HG02642 (cell line): ENCODE results near the gene AUH.
A peak's percentile ranks its signal among the peaks of the same experiment; 100 is the strongest.
"Not testable (repeated sequence)": the region's sequence is repeated elsewhere in the genome, so short reads cannot be mapped to it uniquely, and the experiment has no call there.

Source experiments
- ATAC-seq: cut with Tn5 transposase; IDR thresholded peaks from one replicate; pipeline ENCODE4 v1.9.1; 2021; ENCODE audit warnings: mild to moderate bottlenecking; ENCODE audit not compliant: unreplicated experiment, poor library complexity

AUH gene

GRCh38 chr9:91382298-91382697, 20.6 kb upstream of the AUH start:
- ATAC-seq: no peak

GRCh38 chr9:91379426-91379825, 17.7 kb upstream of the AUH start:
- ATAC-seq: no peak

GRCh38 chr9:91378695-91379127, 17.0 kb upstream of the AUH start:
- ATAC-seq: no peak

GRCh38 chr9:91378054-91378453, 16.3 kb upstream of the AUH start:
- not testable (repeated sequence) for ATAC-seq

- no peak for ATAC-seq
These were observed 14.5 kb upstream of the AUH start for GRCh38 chr9:91376239-91376638.

- no peak for ATAC-seq
These were observed 13.2 kb upstream of the AUH start for GRCh38 chr9:91374939-91375338.

GRCh38 chr9:91371894-91372293, 10.2 kb upstream of the AUH start:
- no peak for ATAC-seq

GRCh38 chr9:91370006-91370405, 8.3 kb upstream of the AUH start:
- not testable (repeated sequence) for ATAC-seq

- ATAC-seq: no peak
These were observed 3.0 kb upstream of the AUH start for GRCh38 chr9:91364702-91365101.

- no peak for ATAC-seq
These were observed 2.3 kb upstream of the AUH start for GRCh38 chr9:91364005-91364404.

- ATAC-seq: peak; percentile 9
These were observed 413 bp upstream of the AUH start for GRCh38 chr9:91362051-91362611.

- ATAC-seq: no peak
These were observed 997 bp downstream of the AUH start for GRCh38 chr9:91360551-91361290.

GRCh38 chr9:91359734-91360470, 1.8 kb downstream of the AUH start:
- ATAC-seq: no peak

- no peak for ATAC-seq
These were observed 2.6 kb downstream of the AUH start for GRCh38 chr9:91359083-91359482.

- ATAC-seq: no peak
These were observed 6.8 kb downstream of the AUH start for GRCh38 chr9:91354881-91355280.

- no peak for ATAC-seq
These were observed 12.6 kb downstream of the AUH start for GRCh38 chr9:91349115-91349555.

GRCh38 chr9:91348191-91348807, 13.4 kb downstream of the AUH start:
- ATAC-seq: no peak

GRCh38 chr9:91347377-91347776, 14.3 kb downstream of the AUH start:
- no peak for ATAC-seq

- no peak for ATAC-seq
These were observed 15.1 kb downstream of the AUH start for GRCh38 chr9:91346644-91347043.

GRCh38 chr9:91345978-91346377, 15.7 kb downstream of the AUH start:
- ATAC-seq: no peak

GRCh38 chr9:91342575-91342974, 19.1 kb downstream of the AUH start:
- ATAC-seq: no peak
